Spleen (tissue), 7 donors: ENCODE data around the gene DNAAF3.

ENCODE experiments used
- CTCF ChIP-seq, 11 experiments: fragments of 200-600 bp in 7 of 11; fragments of 450-650 bp in 4 of 11; sonication (generic) in 4 of 11; IDR thresholded peaks in 8 of 11; conservative IDR thresholded peaks in 3 of 11; 1 replicate in 7 of 11; 2 replicates in 4 of 11; pipeline versions ENCODE4 v1.4.0 to v1.8.0; 2016 to 2021; ENCODE audit warnings: antibody characterized with exemption in 11 of 11, inconsistent platforms in 4 of 11, mild to moderate bottlenecking in 1 of 11
- POLR2A ChIP-seq, 3 donors: fragments of 450-650 bp; IDR thresholded peaks; one replicate each; pipeline ENCODE4 v1.5.1; 2017; ENCODE audit warnings: antibody characterized with exemption in 3 of 3, mild to moderate bottlenecking in 1 of 3
- donor health status: DM: no; HTN: no; CAD: no; lungs with moderate emphysema.
- donor health status: DM: no; HTN: no; CAD: no.
- donor health status: DM: no; HTN: no; CAD: no.

- TF ChIP-seq CTCF (IDR thresholded peaks at IDR 0.05 in 8 of 11, conservative IDR thresholded peaks at IDR 0.05 in 3 of 11) (no peak), POLR2A (IDR thresholded peaks at IDR 0.05) (peak in 1 of 3 donors; percentile 35)
Measured at GRCh38 chr19:55206664-55207500, 40.5 kb upstream of the DNAAF3 start.
